ENCODE data around the gene PANK3.
"Not testable (repeated sequence)": the region's sequence is repeated elsewhere in the genome, so short reads cannot be mapped to it uniquely, and the experiment has no call there.

The PANK3 gene

DNA sequence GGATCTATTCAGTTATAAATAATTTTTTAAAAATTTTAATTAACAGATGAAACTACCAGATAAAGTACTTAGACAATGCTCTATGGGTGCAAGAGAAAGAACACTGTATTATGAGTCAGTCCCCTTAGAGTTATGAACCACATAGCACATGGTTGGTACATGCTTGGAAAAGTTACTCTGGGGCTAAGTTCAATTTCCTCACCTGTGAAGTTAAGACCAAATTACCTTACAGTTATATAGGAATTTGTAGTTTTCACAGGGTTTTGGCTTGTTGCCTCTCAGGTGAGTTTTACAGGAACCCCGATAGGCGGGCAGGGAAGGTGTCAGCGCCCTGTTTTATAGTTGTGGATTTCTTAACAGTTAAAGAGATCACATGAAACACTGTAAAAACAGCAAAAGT is 1.2 kb downstream of the PANK3 start:
- no CpG with 5 or more reads among the region's 3 CpGs for WGBS

DNA sequence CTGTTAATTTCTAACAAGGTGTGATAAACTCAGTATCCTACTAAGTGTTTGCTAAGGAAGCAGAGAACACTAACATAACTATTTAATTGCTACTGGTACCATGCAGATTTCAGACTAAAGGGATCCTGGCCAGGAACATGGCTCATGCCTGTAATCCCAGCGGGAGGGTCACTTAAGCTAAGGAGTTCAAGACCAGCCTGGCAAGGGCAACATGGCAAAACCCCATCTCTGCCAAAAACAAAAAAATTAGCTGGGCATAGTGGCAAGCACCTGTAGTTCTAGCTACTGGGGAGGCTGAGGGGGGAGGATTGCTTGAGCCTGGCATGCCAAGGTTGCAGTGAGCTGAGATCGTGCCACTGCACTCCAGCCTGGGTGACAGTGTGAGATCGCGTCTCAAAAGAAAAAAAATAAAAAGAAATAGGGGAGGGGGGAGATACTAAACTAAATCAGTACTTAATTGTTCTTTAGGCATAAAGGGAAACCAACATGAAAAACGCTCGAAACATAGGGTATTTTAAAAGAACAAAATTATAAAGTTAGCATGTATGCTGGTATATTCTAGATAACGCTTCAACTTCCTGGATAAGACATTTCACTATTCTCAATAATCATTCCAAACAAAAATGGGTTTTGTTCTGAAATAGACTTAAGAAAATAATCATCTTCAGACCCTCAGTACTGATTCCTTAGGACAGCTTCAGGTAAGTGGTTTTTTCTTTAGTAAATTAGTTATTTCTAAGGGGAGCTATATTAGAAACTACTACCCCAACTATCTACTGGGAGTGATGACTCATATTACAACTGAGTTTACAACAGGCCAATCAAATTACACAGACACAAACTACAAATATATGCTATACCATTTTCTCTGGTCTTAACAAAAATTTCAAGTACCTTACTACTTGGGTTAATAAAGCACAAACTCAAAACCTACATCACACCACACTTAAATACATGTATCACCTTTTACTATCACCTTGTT is 3.5 kb downstream of the PANK3 start:
- Histone ChIP-seq H3K79me1 (replicated peaks; ENCODE audit: low read length, poor library complexity, severe bottlenecking) (no peaks in the 10 kb centered on the region), H4K8ac (ENCODE audit: low read length) (no peak overlapping the region), H2BK15ac (ENCODE audit: low read depth, poor library complexity, severe bottlenecking) (no peak overlapping the region), H3K14ac (ENCODE audit: low read length in 2 of 2) (no peak overlapping the region), H3K4me2 (ENCODE audit: low read length, poor library complexity, severe bottlenecking) (no peak overlapping the region), H2AK5ac (ENCODE audit: low read length, severe bottlenecking) (no peak overlapping the region), H3K27ac (ENCODE audit: low read length, poor library complexity, severe bottlenecking) (no peak overlapping the region), H3K23ac (ENCODE audit: low read length in 2 of 2) (no peak overlapping the region), H2BK5ac (ENCODE audit: low read depth, low read length, poor library complexity, severe bottlenecking) (no peak overlapping the region), H3K18ac (ENCODE audit: low read depth in 1 of 2, low read length in 2 of 2) (no peak overlapping the region), H3K9me3 (ENCODE audit: control insufficient read depth, low read length) (no peaks in the 10 kb centered on the region), H3K36me3 (ENCODE audit: control insufficient read depth in 1 of 2, insufficient read depth in 2 of 2, low read depth in 1 of 2, low read length in 2 of 2) (peaks cover 0 to 6% of the 10 kb centered on the region in 2 experiments), H2BK120ac (ENCODE audit: low read depth, low read length) (no peak overlapping the region), H2BK12ac (ENCODE audit: low read length in 2 of 2) (no peak overlapping the region), H3K4me1 (ENCODE audit: control insufficient read depth, insufficient read depth, low read depth, low read length) (peaks cover 6% of the 10 kb centered on the region), H3K9ac (ENCODE audit: low read length) (no peak overlapping the region), H4K91ac (ENCODE audit: low read length) (no peak overlapping the region), H3K4me3 (ENCODE audit: insufficient read depth in 1 of 2, low read depth in 1 of 2, low read length in 2 of 2) (no peak overlapping the region), H3K27me3 (ENCODE audit: control insufficient read depth in 1 of 2, insufficient read depth in 1 of 2, low read length in 2 of 2) (no peaks in the 10 kb centered on the region), H2AFZ (ENCODE audit: low read depth, low read length) (no peak overlapping the region), H3K4ac (ENCODE audit: low read depth in 1 of 2, low read length in 2 of 2) (no peak overlapping the region)
- no peak for DNase-seq
- 91% methylated on average over 2 of the region's 7 CpGs for WGBS

More for the DNA sequence above, 1.2 kb downstream of the PANK3 start:
- H3K9me3 ChIP-seq (ENCODE audit: control insufficient read depth, low read length), result no peaks in the 10 kb centered on the region
- no peak overlapping the region for H2BK15ac ChIP-seq (ENCODE audit: low read depth, poor library complexity, severe bottlenecking)
- H3K14ac ChIP-seq (ENCODE audit: low read length in 2 of 2), result no peak overlapping the region
- H3K27ac ChIP-seq (ENCODE audit: low read length, poor library complexity, severe bottlenecking), result no peak overlapping the region
- no peak overlapping the region for H3K23ac ChIP-seq (ENCODE audit: low read length in 2 of 2)
- peaks cover 0 to 6% of the 10 kb centered on the region in 2 experiments for H3K36me3 ChIP-seq (ENCODE audit: control insufficient read depth in 1 of 2, insufficient read depth in 2 of 2, low read depth in 1 of 2, low read length in 2 of 2)
- no peaks in the 10 kb centered on the region for H3K79me1 ChIP-seq (replicated peaks; ENCODE audit: low read length, poor library complexity, severe bottlenecking)
- no peak overlapping the region for H2BK5ac ChIP-seq (ENCODE audit: low read depth, low read length, poor library complexity, severe bottlenecking)
- H3K4me2 ChIP-seq (ENCODE audit: low read length, poor library complexity, severe bottlenecking), result peak overlapping the region; percentile 90
- peaks cover 6% of the 10 kb centered on the region for H3K4me1 ChIP-seq (ENCODE audit: control insufficient read depth, insufficient read depth, low read depth, low read length)
- H3K9ac ChIP-seq (ENCODE audit: low read length), result peak overlapping the region; percentile 95
- no peak overlapping the region for H3K4ac ChIP-seq (ENCODE audit: low read depth in 1 of 2, low read length in 2 of 2)
- H2BK120ac ChIP-seq (ENCODE audit: low read depth, low read length), result no peak overlapping the region
- H2BK12ac ChIP-seq (ENCODE audit: low read length in 2 of 2), result no peak overlapping the region
- no peak overlapping the region for H4K8ac ChIP-seq (ENCODE audit: low read length)
- H3K27me3 ChIP-seq (ENCODE audit: control insufficient read depth in 1 of 2, insufficient read depth in 1 of 2, low read length in 2 of 2), result no peaks in the 10 kb centered on the region
- H3K4me3 ChIP-seq (ENCODE audit: insufficient read depth in 1 of 2, low read depth in 1 of 2, low read length in 2 of 2), result peak overlapping the region in 1 of 2 experiments; percentile 96
- no peak overlapping the region for H2AK5ac ChIP-seq (ENCODE audit: low read length, severe bottlenecking)
- H3K18ac ChIP-seq (ENCODE audit: low read depth in 1 of 2, low read length in 2 of 2), result no peak overlapping the region
- peak; percentile 28 for DNase-seq
- H4K91ac ChIP-seq (ENCODE audit: low read length), result no peak overlapping the region
- no peak overlapping the region for H2AFZ ChIP-seq (ENCODE audit: low read depth, low read length)

DNA sequence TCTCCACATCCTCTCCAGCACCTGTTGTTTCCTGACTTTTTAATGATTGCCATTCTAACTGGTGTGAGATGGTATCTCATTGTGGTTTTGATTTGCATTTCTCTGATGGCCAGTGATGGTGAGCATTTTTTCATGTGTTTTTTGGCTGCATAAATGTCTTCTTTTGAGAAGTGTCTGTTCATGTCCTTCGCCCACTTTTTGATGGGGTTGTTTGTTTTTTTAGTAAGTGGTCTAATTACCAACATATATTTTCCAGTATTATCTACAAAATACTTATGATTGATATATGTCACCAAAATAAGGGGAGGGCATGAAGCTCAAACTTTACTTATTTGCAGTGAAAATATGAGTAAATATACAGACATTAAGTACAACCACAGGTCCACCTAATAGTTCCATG is 5.0 kb downstream of the PANK3 start:
- H2BK15ac ChIP-seq (ENCODE audit: low read depth, poor library complexity, severe bottlenecking); DNase-seq; H2BK12ac ChIP-seq (ENCODE audit: low read length in 2 of 2); H3K27me3 ChIP-seq (ENCODE audit: control insufficient read depth in 1 of 2, insufficient read depth in 1 of 2, low read length in 2 of 2); H3K9me3 ChIP-seq (ENCODE audit: control insufficient read depth, low read length); H4K91ac ChIP-seq (ENCODE audit: low read length); H3K4me3 ChIP-seq (ENCODE audit: insufficient read depth in 1 of 2, low read depth in 1 of 2, low read length in 2 of 2); H3K4ac ChIP-seq (ENCODE audit: low read depth in 1 of 2, low read length in 2 of 2); H3K14ac ChIP-seq (ENCODE audit: low read length in 2 of 2); H2BK120ac ChIP-seq (ENCODE audit: low read depth, low read length); H3K18ac ChIP-seq (ENCODE audit: low read depth in 1 of 2, low read length in 2 of 2); H3K23ac ChIP-seq (ENCODE audit: low read length in 2 of 2); H2AFZ ChIP-seq (ENCODE audit: low read depth, low read length); H2BK5ac ChIP-seq (ENCODE audit: low read depth, low read length, poor library complexity, severe bottlenecking); H3K4me2 ChIP-seq (ENCODE audit: low read length, poor library complexity, severe bottlenecking); H3K4me1 ChIP-seq (ENCODE audit: control insufficient read depth, insufficient read depth, low read depth, low read length); H3K79me1 ChIP-seq (replicated peaks; ENCODE audit: low read length, poor library complexity, severe bottlenecking); H4K8ac ChIP-seq (ENCODE audit: low read length); H3K9ac ChIP-seq (ENCODE audit: low read length); H2AK5ac ChIP-seq (ENCODE audit: low read length, severe bottlenecking); H3K27ac ChIP-seq (ENCODE audit: low read length, poor library complexity, severe bottlenecking): not testable (repeated sequence)
- WGBS, result no CpG with 5 or more reads among the region's 1 CpG
- H3K36me3 ChIP-seq (ENCODE audit: control insufficient read depth in 1 of 2, insufficient read depth in 2 of 2, low read depth in 1 of 2, low read length in 2 of 2), result peaks cover 0 to 12% of the 10 kb centered on the region in 2 experiments

DNA sequence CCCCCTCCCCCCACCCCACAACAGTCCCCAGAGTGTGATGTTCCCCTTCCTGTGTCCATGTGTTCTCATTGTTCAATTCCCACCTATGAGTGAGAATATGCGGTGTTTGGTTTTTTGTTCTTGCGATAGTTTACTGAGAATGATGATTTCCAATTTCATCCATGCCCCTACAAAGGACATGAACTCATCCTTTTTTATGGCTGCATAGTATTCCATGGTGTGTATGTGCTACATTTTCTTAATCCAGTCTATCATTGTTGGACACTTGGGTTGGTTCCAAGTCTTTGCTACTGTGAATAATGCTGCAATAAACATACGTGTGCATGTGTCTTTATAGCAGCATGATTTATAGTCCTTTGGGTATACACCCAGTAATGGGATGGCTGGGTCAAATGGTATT is 5.5 kb downstream of the PANK3 start:
- H2AFZ ChIP-seq (ENCODE audit: low read depth, low read length); H2AK5ac ChIP-seq (ENCODE audit: low read length, severe bottlenecking); H3K4me2 ChIP-seq (ENCODE audit: low read length, poor library complexity, severe bottlenecking); H3K9ac ChIP-seq (ENCODE audit: low read length); H2BK15ac ChIP-seq (ENCODE audit: low read depth, poor library complexity, severe bottlenecking); H2BK12ac ChIP-seq (ENCODE audit: low read length in 2 of 2); H4K91ac ChIP-seq (ENCODE audit: low read length); DNase-seq; H3K4me1 ChIP-seq (ENCODE audit: control insufficient read depth, insufficient read depth, low read depth, low read length); H3K18ac ChIP-seq (ENCODE audit: low read depth in 1 of 2, low read length in 2 of 2); H4K8ac ChIP-seq (ENCODE audit: low read length); H3K4ac ChIP-seq (ENCODE audit: low read depth in 1 of 2, low read length in 2 of 2); H3K27me3 ChIP-seq (ENCODE audit: control insufficient read depth in 1 of 2, insufficient read depth in 1 of 2, low read length in 2 of 2); H2BK5ac ChIP-seq (ENCODE audit: low read depth, low read length, poor library complexity, severe bottlenecking); H3K4me3 ChIP-seq (ENCODE audit: insufficient read depth in 1 of 2, low read depth in 1 of 2, low read length in 2 of 2); H2BK120ac ChIP-seq (ENCODE audit: low read depth, low read length); H3K14ac ChIP-seq (ENCODE audit: low read length in 2 of 2); H3K27ac ChIP-seq (ENCODE audit: low read length, poor library complexity, severe bottlenecking); H3K9me3 ChIP-seq (ENCODE audit: control insufficient read depth, low read length); H3K79me1 ChIP-seq (replicated peaks; ENCODE audit: low read length, poor library complexity, severe bottlenecking); H3K23ac ChIP-seq (ENCODE audit: low read length in 2 of 2): not testable (repeated sequence)
- WGBS, result no CpG with 5 or more reads among the region's 3 CpGs
- peaks cover 0 to 13% of the 10 kb centered on the region in 2 experiments for H3K36me3 ChIP-seq (ENCODE audit: control insufficient read depth in 1 of 2, insufficient read depth in 2 of 2, low read depth in 1 of 2, low read length in 2 of 2)
